Skeletal muscle cell (primary cell): ENCODE measurements around the gene RPL18A.

Experiments used
- DNase-seq: peaks from one replicate; pipeline ENCODE4 v3.0.0-alpha.2; 2010; ENCODE audit warnings: low read depth
- H3K4me3 ChIP-seq: 2 replicates; pipeline ENCODE4 v1.5.1; 2011; ENCODE audit warnings: low read depth, mild to moderate bottlenecking, control low read depth, low read length, moderate library complexity

Gene RPL18A

GRCh38 chr19:17863520-17864182, 3.9 kb downstream of the RPL18A start:
- DNase-seq, result no peak
- no peak overlapping the region for H3K4me3 ChIP-seq

- no peak for DNase-seq
- H3K4me3 ChIP-seq, result no peak overlapping the region
These were observed 5.9 kb downstream of the RPL18A start for GRCh38 chr19:17865364-17866311.

GRCh38 chr19:17866312-17866963, 6.7 kb downstream of the RPL18A start:
- DNase-seq, result no peak
- H3K4me3 ChIP-seq, result no peak overlapping the region

GRCh38 chr19:17866964-17867486, 7.3 kb downstream of the RPL18A start:
- no peak overlapping the region for H3K4me3 ChIP-seq
- DNase-seq, result no peak

GRCh38 chr19:17868669-17869068, 9.0 kb downstream of the RPL18A start:
- no peak overlapping the region for H3K4me3 ChIP-seq
- DNase-seq, result no peak

GRCh38 chr19:17869114-17869608, 9.5 kb downstream of the RPL18A start:
- DNase-seq, result no peak
- no peak overlapping the region for H3K4me3 ChIP-seq

GRCh38 chr19:17871032-17871877, 11.5 kb downstream of the RPL18A start:
- no peak for DNase-seq
- no peak overlapping the region for H3K4me3 ChIP-seq

GRCh38 chr19:17871878-17872250, 12.2 kb downstream of the RPL18A start, which contains the start of gene SLC5A5:
Gene SLC5A5 (plus strand): TSS chr19:17871945. CDS start chr19:17872320, 375 bp downstream.
- no peak within 1 kb of the TSS for H3K4me3 ChIP-seq
- no peak for DNase-seq

GRCh38 chr19:17872251-17873001, 12.7 kb downstream of the RPL18A start:
- H3K4me3 ChIP-seq, result no peak overlapping the region
- DNase-seq, result no peak

- no peak for DNase-seq
- H3K4me3 ChIP-seq, result no peak overlapping the region
These were observed 14.4 kb downstream of the RPL18A start for GRCh38 chr19:17873786-17874757.

GRCh38 chr19:17874758-17875135, 15.0 kb downstream of the RPL18A start:
- DNase-seq, result no peak

GRCh38 chr19:17877696-17878095, 18.0 kb downstream of the RPL18A start:
- no peak overlapping the region for H3K4me3 ChIP-seq
- DNase-seq, result no peak

More at GRCh38 chr19:17874758-17875135, 15.0 kb downstream of the RPL18A start:
- no peak overlapping the region for H3K4me3 ChIP-seq

GRCh38 chr19:17879466-17879865, 19.8 kb downstream of the RPL18A start:
- DNase-seq, result no peak
- H3K4me3 ChIP-seq, result no peak overlapping the region

GRCh38 chr19:17881701-17882100, 22.0 kb downstream of the RPL18A start:
- no peak overlapping the region for H3K4me3 ChIP-seq
- DNase-seq, result no peak

- no peak overlapping the region for H3K4me3 ChIP-seq
- DNase-seq, result no peak
These were observed 24.1 kb downstream of the RPL18A start for GRCh38 chr19:17883627-17884410.

GRCh38 chr19:17886515-17886914, 26.8 kb downstream of the RPL18A start:
- H3K4me3 ChIP-seq, result no peak overlapping the region
- DNase-seq, result no peak
